SK-N-SH (cell line): ENCODE results near the gene DGKH. TPM values are rescaled to one million over a fixed set of nuclear protein-coding genes. Genes with fewer than 3 reads are reported as not detected.
A peak's percentile ranks its signal among the peaks of the same experiment; 100 is the strongest.

Experiments used
- CTCF ChIA-PET: fragments of 300-600, 350-600 bp; formaldehyde crosslinking; extraction: SDS; loops from one replicate; lab custom pipeline; 2021; lab: Yijun Ruan, JAX
- POLR2A ChIA-PET: fragments of 350-600 bp; sonication (Branson Sonifier 250); formaldehyde crosslinking; extraction: SDS; loops from one replicate; lab custom pipeline; 2020; ENCODE audit warnings: antibody characterized with exemption, inconsistent platforms; lab: Yijun Ruan, JAX
- DNase-seq: peaks from one replicate; pipeline ENCODE4 v3.0.0; 2012
- H2AFZ ChIP-seq: fragments of 200-600 bp; sonication (generic); 2 replicates; pipeline ENCODE4 v1.8.1; 2016; ENCODE audit warnings: antibody characterized with exemption, mild to moderate bottlenecking, low read depth
- H3F3A ChIP-seq: fragments of 200-600 bp; sonication (generic); replicated peaks from 2 replicates; pipeline ENCODE3; 2016; ENCODE audit warnings: antibody characterized with exemption, mild to moderate bottlenecking; ENCODE audit not compliant: insufficient read depth
- H3K27ac ChIP-seq, 2 experiments: fragments of 200-500 bp in 1 of 2; fragments of 200-600 bp in 1 of 2; sonication (Bioruptor generic) in 1 of 2; sonication (generic), shearing (Covaris generic) in 1 of 2; 2 replicates each; pipeline versions ENCODE4 v1.5.1 to v1.6.1; 2014 to 2016; ENCODE audit warnings: low read depth in 2 of 2, inconsistent platforms in 1 of 2, low read length in 1 of 2, mild to moderate bottlenecking in 1 of 2, mixed read lengths in 1 of 2
- H3K27me3 ChIP-seq: fragments of 200-600 bp; sonication (generic), shearing (Covaris generic); 2 replicates; pipeline ENCODE4 v1.6.1; 2016; ENCODE audit warnings: mixed run types; ENCODE audit not compliant: insufficient read depth
- H3K36me3 ChIP-seq, 2 experiments: fragments of 200-500 bp in 1 of 2; fragments of 200-600 bp in 1 of 2; sonication (Bioruptor generic) in 1 of 2; sonication (generic) in 1 of 2; replicated peaks in 1 of 2; 2 replicates each; pipeline versions ENCODE3 to v1.5.1; 2014 to 2016; ENCODE audit warnings: low read length in 1 of 2, mild to moderate bottlenecking in 1 of 2; ENCODE audit not compliant: insufficient read depth in 2 of 2, control insufficient read depth in 1 of 2
- H3K4me1 ChIP-seq, 2 experiments: fragments of 200-500 bp in 1 of 2; fragments of 200-600 bp in 1 of 2; sonication (Bioruptor generic) in 1 of 2; sonication (generic), shearing (Covaris generic) in 1 of 2; 2 replicates each; pipeline versions ENCODE4 v1.5.1 to v1.6.1; 2014 to 2016; ENCODE audit warnings: low read depth in 1 of 2, low read length in 1 of 2, mixed run types in 1 of 2; ENCODE audit not compliant: insufficient read depth in 2 of 2, control insufficient read depth in 1 of 2
- H3K4me2 ChIP-seq: fragments of 200-600 bp; sonication (generic), shearing (Covaris generic); 2 replicates; pipeline ENCODE4 v1.6.1; 2017; ENCODE audit warnings: mixed run types
- H3K4me3 ChIP-seq, 2 experiments: fragments of 200-500 bp in 1 of 2; fragments of 200-600 bp in 1 of 2; sonication (Bioruptor generic) in 1 of 2; sonication (generic), shearing (Covaris generic) in 1 of 2; 2 replicates each; pipeline versions ENCODE4 v1.5.1 to v1.8.1; 2014 to 2016; ENCODE audit warnings: low read depth in 2 of 2, inconsistent platforms in 1 of 2, low read length in 1 of 2, mild to moderate bottlenecking in 1 of 2, mixed read lengths in 1 of 2, moderate library complexity in 1 of 2
- H3K79me2 ChIP-seq: fragments of 200-600 bp; sonication (generic); 2 replicates; pipeline ENCODE4 v1.8.1; 2017; ENCODE audit warnings: mild to moderate bottlenecking; ENCODE audit not compliant: insufficient read depth
- H3K9ac ChIP-seq: fragments of 200-600 bp; sonication (generic); 2 replicates; pipeline ENCODE4 v1.6.1; 2017; ENCODE audit warnings: mixed run types
- H3K9me2 ChIP-seq: fragments of 200-600 bp; sonication (generic); 2 replicates; pipeline ENCODE4 v1.6.1; 2017; ENCODE audit warnings: mixed run types
- H3K9me3 ChIP-seq: fragments of 200-600 bp; sonication (generic); 2 replicates; pipeline ENCODE4 v1.6.1; 2017; ENCODE audit warnings: mixed run types, mild to moderate bottlenecking, moderate library complexity
- H4K20me1 ChIP-seq: fragments of 200-600 bp; sonication (generic); 2 replicates; pipeline ENCODE4 v1.6.1; 2017; ENCODE audit warnings: mild to moderate bottlenecking, mixed run types; ENCODE audit not compliant: insufficient read depth
- CHD2 ChIP-seq: fragments of 150-350 bp; IDR thresholded peaks from 2 replicates; pipeline ENCODE4 v1.6.1; 2018; ENCODE audit warnings: low read length; ENCODE audit not compliant: partially characterized antibody
- CTCF ChIP-seq: fragments of 200-600 bp; sonication (generic); IDR thresholded peaks from 2 replicates; pipeline ENCODE4 v1.6.1; 2017; ENCODE audit warnings: antibody characterized with exemption, mild to moderate bottlenecking, moderate library complexity
- ELF1 ChIP-seq: IDR thresholded peaks from 2 replicates; pipeline ENCODE4 v1.4.0; 2012
- EP300 ChIP-seq, 2 experiments: IDR thresholded peaks; 2 replicates each; pipeline versions ENCODE4 v1.4.0 to v1.6.1; 2012; ENCODE audit warnings: borderline replicate concordance in 1 of 2, low read depth in 1 of 2, low read length in 1 of 2
- EZH2phosphoT487 ChIP-seq: fragments of 200-600 bp; sonication (generic); IDR thresholded peaks from 2 replicates; pipeline ENCODE4 v1.6.1; 2017; ENCODE audit warnings: low read depth, mixed run types, mild to moderate bottlenecking, antibody characterized with exemption, moderate library complexity, borderline replicate concordance
- FOSL2 ChIP-seq: IDR thresholded peaks from 2 replicates; pipeline ENCODE4 v1.4.0; 2012; ENCODE audit warnings: low read depth, mild to moderate bottlenecking, moderate library complexity, borderline replicate concordance
- FOXM1 ChIP-seq: IDR thresholded peaks from 2 replicates; pipeline ENCODE4 v1.4.0; 2012; ENCODE audit warnings: low read depth, mild to moderate bottlenecking
- GATA2 ChIP-seq: sonication (generic); formaldehyde crosslinking; IDR thresholded peaks from 2 replicates; pipeline ENCODE4 v1.5.0; 2020; ENCODE audit warnings: mild to moderate bottlenecking, missing genetic modification reagents
- IRF3 ChIP-seq: fragments of 150-350 bp; IDR thresholded peaks from 2 replicates; pipeline ENCODE4 v1.6.1; 2016; ENCODE audit warnings: mild to moderate bottlenecking, low read depth, low read length
- JUND ChIP-seq: IDR thresholded peaks from 2 replicates; pipeline ENCODE4 v1.4.0; 2012
- MAX ChIP-seq: IDR thresholded peaks from 2 replicates; pipeline ENCODE4 v1.4.0; 2012; ENCODE audit warnings: low read depth
- MEF2A ChIP-seq: IDR thresholded peaks from 2 replicates; pipeline ENCODE4 v1.4.0; 2012; ENCODE audit warnings: low read depth, borderline replicate concordance
- MXI1 ChIP-seq: IDR thresholded peaks from 2 replicates; pipeline ENCODE4 v1.6.1; 2012; ENCODE audit warnings: mild to moderate bottlenecking, low read depth, low read length, improper control_type of control experiment
- NFIC ChIP-seq: IDR thresholded peaks from 2 replicates; pipeline ENCODE4 v1.4.0; 2012; ENCODE audit warnings: borderline replicate concordance
- PBX3 ChIP-seq: IDR thresholded peaks from 2 replicates; pipeline ENCODE4; 2012
- POLR2AphosphoS5 ChIP-seq: IDR thresholded peaks from 2 replicates; pipeline ENCODE4 v1.6.1; 2012; ENCODE audit warnings: low read depth, low read length
- RAD21 ChIP-seq: IDR thresholded peaks from 2 replicates; pipeline ENCODE4 v1.6.1; 2012; ENCODE audit warnings: mild to moderate bottlenecking, low read length
- RXRA ChIP-seq: IDR thresholded peaks from 2 replicates; pipeline ENCODE4 v1.4.0; 2012; ENCODE audit warnings: low read depth, mild to moderate bottlenecking, borderline replicate concordance
- SIN3A ChIP-seq: IDR thresholded peaks from 2 replicates; pipeline ENCODE4 v1.6.1; 2012; ENCODE audit warnings: low read depth, mild to moderate bottlenecking, low read length, moderate library complexity, borderline replicate concordance
- SMC3 ChIP-seq: IDR thresholded peaks from 2 replicates; pipeline ENCODE4 v1.6.1; 2012; ENCODE audit warnings: low read depth, low read length, improper control_type of control experiment
- TEAD4 ChIP-seq: IDR thresholded peaks from 2 replicates; pipeline ENCODE4 v1.4.0; 2012; ENCODE audit warnings: mild to moderate bottlenecking, borderline replicate concordance; ENCODE audit not compliant: insufficient read depth
- USF1 ChIP-seq: IDR thresholded peaks from 2 replicates; pipeline ENCODE4 v1.4.0; 2012; ENCODE audit warnings: low read depth, borderline replicate concordance
- YY1 ChIP-seq: IDR thresholded peaks from 2 replicates; pipeline ENCODE4 v1.4.0; 2012; ENCODE audit warnings: low read depth, mild to moderate bottlenecking
- ZBTB33 ChIP-seq: IDR thresholded peaks from 2 replicates; pipeline ENCODE4 v1.4.0; 2012; ENCODE audit warnings: low read depth, borderline replicate concordance
- WGBS: methylation state at CpG from one replicate; pipeline ENCODE4 v1.1.6; 2017; ENCODE audit warnings: low lambda C conversion rate; 5-methylcytosine and 5-hydroxymethylcytosine counted together
- polyA plus RNA-seq, 3 experiments: library from polyadenylated mRNA; depleted of rRNA; stranded (reverse); fragments of >200 nt; gene quantifications; 2 replicates each; pipeline ENCODE4 v1.2.3, GENCODE V29; 2012

DGKH gene
- polyA plus RNA-seq, 1 of the 3 experiments (the other 2 are of a cell fraction), result 2.5 TPM

GRCh38 chr13:42039946-42040729 lies 8.3 kb upstream of the DGKH start:
- Histone ChIP-seq H4K20me1 (no peaks in the 10 kb centered on the region; the same call in 1 of the 2 replicates), H3K9me2 (no peaks in the 10 kb centered on the region), H3K79me2 (peaks cover 33% of the 10 kb centered on the region), H3K4me3 (peak overlapping the region; percentile 67 to 79), H3K27me3 (no peaks in the 10 kb centered on the region), H3K36me3 (no peaks in the 10 kb centered on the region), H3F3A (peaks cover 32% of the 10 kb centered on the region), H3K4me2 (peak overlapping the region; percentile 67), H3K4me1 (peaks cover 4 to 11% of the 10 kb centered on the region in 2 experiments; a peak in 2 of 4 replicates), H3K9me3 (no peaks in the 10 kb centered on the region; the same call in 1 of the 2 replicates), H2AFZ (peak overlapping the region; percentile 77), H3K9ac (peak overlapping the region; percentile 69; the same call in 1 of the 2 replicates), H3K27ac (peak overlapping the region; percentile 78 to 84)
- POLR2A ChIA-PET, result interaction anchor here (0.6 kb wide), 1 partner anchor 77 kb away, joined by 4 read pairs; no protein-coding TSS in a partner anchor
- WGBS, result 1% methylated on average over 18 of the region's 91 CpGs
- peak; percentile 99 for DNase-seq
- CTCF ChIA-PET, result interaction anchor here (3.9 kb wide), 1 partner anchor 372 kb away, joined by 17 read pairs; no protein-coding TSS in a partner anchor
- TF ChIP-seq EP300 (IDR thresholded peaks at IDR 0.05; ENCODE audit: borderline replicate concordance in 1 of 2, low read depth in 1 of 2, low read length in 1 of 2) (no peak), NFIC (no peak; the same call in 1 of the 2 replicates), FOSL2 (no peak), RXRA (no peak), CHD2 (peak; percentile 57), GATA2 (CRISPR knock-in tag) (no peak), CTCF (no peak), EZH2phosphoT487 (no peak), MEF2A (no peak), PBX3 (no peak; the same call in 1 of the 2 replicates), IRF3 (no peak), MXI1 (no peak; the same call in 1 of the 2 replicates), SMC3 (no peak; the same call in 1 of the 2 replicates), USF1 (peak; percentile 84), POLR2AphosphoS5 (peak; percentile 90), MAX (peak; percentile 60), YY1 (no peak), TEAD4 (0 out of 2 replicates have a peak, but pooled peaks have one; percentile 11), FOXM1 (no peak), SIN3A (no peak), ZBTB33 (no peak; the same call in 1 of the 2 replicates), JUND (0 out of 2 replicates have a peak, but pooled peaks have one; percentile 22), ELF1 (no peak), RAD21 (peak; percentile 18; the same call in 1 of the 2 replicates)
